Measurements from ENCODE around the gene FXN. TPM values are rescaled to one million over a fixed set of nuclear protein-coding genes. Genes with fewer than 3 reads are reported as not detected.

FXN gene
- total and polyA plus RNA-seq, 2 experiments from 2014 or later, result 5.6 to 22.0 TPM

- TF ChIP-seq EZH2 (IDR thresholded peaks at IDR 0.05; ENCODE audit: insufficient read depth, poor library complexity, severe bottlenecking) (no peak), EZH2phosphoT487 (IDR thresholded peaks at IDR 0.05; ENCODE audit: insufficient read depth, low read depth) (no peak)
- in situ Hi-C loops (cut with MboI), result no loop called here
- no peak overlapping the region for H3K9ac ChIP-seq
These were observed 19.1 kb upstream of the FXN start for GRCh38 chr9:69016191-69017096.

GRCh38 chr9:69018737-69019136, 16.8 kb upstream of the FXN start:
- in situ Hi-C loops (cut with MboI), result no loop called here
- no peak overlapping the region for H3K4me3 ChIP-seq
- 47 to 48% methylated on average over 5 of the region's 5 CpGs for WGBS, 2 experiments (ENCODE audit: low coverage in 1 of 2, low lambda C conversion rate in 2 of 2, missing lambda C conversion rate in 2 of 2)

More at GRCh38 chr9:69016191-69017096, 19.1 kb upstream of the FXN start:
- H3K36me3 ChIP-seq (ENCODE audit: low read depth), result no peaks in the 10 kb centered on the region
- no peaks in the 10 kb centered on the region for H3K9me3 ChIP-seq (ENCODE audit: low read depth)
- no peaks in the 10 kb centered on the region for H3K79me2 ChIP-seq (ENCODE audit: insufficient read depth)
- no peak for DNase-seq
- no peaks in the 10 kb centered on the region for H3F3A ChIP-seq (ENCODE audit: insufficient read depth)
- H3K4me3 ChIP-seq, result no peak overlapping the region
- 23 to 29% methylated on average over 5 of the region's 5 CpGs for WGBS, 2 experiments (ENCODE audit: low coverage in 1 of 2, low lambda C conversion rate in 2 of 2, missing lambda C conversion rate in 2 of 2)
- H3K9me2 ChIP-seq (ENCODE audit: insufficient read depth), result no peaks in the 10 kb centered on the region
- H3K27ac ChIP-seq, result no peak overlapping the region
- H2AFZ ChIP-seq, result no peak overlapping the region
- no peaks in the 10 kb centered on the region for H4K20me1 ChIP-seq (ENCODE audit: insufficient read depth)
- no peaks in the 10 kb centered on the region; the same call in none of the 2 replicates for H3K27me3 ChIP-seq (replicated peaks; ENCODE audit: insufficient read depth)
- H3K4me1 ChIP-seq (ENCODE audit: insufficient read depth), result no peaks in the 10 kb centered on the region
- H3K4me2 ChIP-seq (ENCODE audit: unreplicated experiment), result no peak overlapping the region

GRCh38 chr9:69019808-69020207, 15.7 kb upstream of the FXN start:
- in situ Hi-C loops (cut with MboI), result no loop called here
- 20 to 21% methylated on average over 3 of the region's 3 CpGs for WGBS, 2 experiments (ENCODE audit: low coverage in 1 of 2, low lambda C conversion rate in 2 of 2, missing lambda C conversion rate in 2 of 2)
- TF ChIP-seq EZH2 (IDR thresholded peaks at IDR 0.05; ENCODE audit: insufficient read depth, poor library complexity, severe bottlenecking), result no peak
- TF ChIP-seq EZH2phosphoT487 (IDR thresholded peaks at IDR 0.05; ENCODE audit: insufficient read depth, low read depth), result no peak

More at GRCh38 chr9:69018737-69019136, 16.8 kb upstream of the FXN start:
- peaks cover 14% of the 10 kb centered on the region for H3K27me3 ChIP-seq (replicated peaks; ENCODE audit: insufficient read depth)
- no peak for DNase-seq
- no peaks in the 10 kb centered on the region for H3K79me2 ChIP-seq (ENCODE audit: insufficient read depth)
- no peak overlapping the region for H3K27ac ChIP-seq
- no peaks in the 10 kb centered on the region for H3K9me3 ChIP-seq (ENCODE audit: low read depth)
- no peaks in the 10 kb centered on the region for H4K20me1 ChIP-seq (ENCODE audit: insufficient read depth)
- TF ChIP-seq EZH2 (IDR thresholded peaks at IDR 0.05; ENCODE audit: insufficient read depth, poor library complexity, severe bottlenecking), result no peak
- TF ChIP-seq EZH2phosphoT487 (IDR thresholded peaks at IDR 0.05; ENCODE audit: insufficient read depth, low read depth), result no peak
- no peaks in the 10 kb centered on the region for H3K36me3 ChIP-seq (ENCODE audit: low read depth)
- no peak overlapping the region for H3K4me2 ChIP-seq (ENCODE audit: unreplicated experiment)
- H3F3A ChIP-seq (ENCODE audit: insufficient read depth), result no peaks in the 10 kb centered on the region
- H3K9me2 ChIP-seq (ENCODE audit: insufficient read depth), result no peaks in the 10 kb centered on the region
- H2AFZ ChIP-seq, result no peak overlapping the region
- H3K9ac ChIP-seq, result no peak overlapping the region
- H3K4me1 ChIP-seq (ENCODE audit: insufficient read depth), result no peaks in the 10 kb centered on the region

GRCh38 chr9:69020301-69021145, 15.0 kb upstream of the FXN start:
- Histone ChIP-seq H3K36me3 (ENCODE audit: low read depth) (no peaks in the 10 kb centered on the region), H3K27ac (no peak overlapping the region), H3K79me2 (ENCODE audit: insufficient read depth) (no peaks in the 10 kb centered on the region), H3K27me3 (replicated peaks; ENCODE audit: insufficient read depth) (peaks cover 14% of the 10 kb centered on the region), H3F3A (ENCODE audit: insufficient read depth) (no peaks in the 10 kb centered on the region), H2AFZ (no peak overlapping the region), H3K9me2 (ENCODE audit: insufficient read depth) (no peaks in the 10 kb centered on the region), H3K4me2 (ENCODE audit: unreplicated experiment) (no peak overlapping the region), H3K9me3 (ENCODE audit: low read depth) (no peaks in the 10 kb centered on the region), H3K9ac (no peak overlapping the region), H3K4me3 (no peak overlapping the region), H3K4me1 (ENCODE audit: insufficient read depth) (no peaks in the 10 kb centered on the region), H4K20me1 (ENCODE audit: insufficient read depth) (no peaks in the 10 kb centered on the region)
- in situ Hi-C loops (cut with MboI), result no loop called here
- no peak for DNase-seq
- TF ChIP-seq EZH2 (IDR thresholded peaks at IDR 0.05; ENCODE audit: insufficient read depth, poor library complexity, severe bottlenecking), result no peak
- no peak for TF ChIP-seq EZH2phosphoT487 (IDR thresholded peaks at IDR 0.05; ENCODE audit: insufficient read depth, low read depth)
- WGBS, 2 experiments (ENCODE audit: low coverage in 1 of 2, low lambda C conversion rate in 2 of 2, missing lambda C conversion rate in 2 of 2), result 71 to 74% methylated on average over 8 of the region's 8 CpGs

More at GRCh38 chr9:69019808-69020207, 15.7 kb upstream of the FXN start:
- Histone ChIP-seq H3K4me1 (ENCODE audit: insufficient read depth) (no peaks in the 10 kb centered on the region), H3K4me3 (no peak overlapping the region), H2AFZ (no peak overlapping the region), H3K9me3 (ENCODE audit: low read depth) (no peaks in the 10 kb centered on the region), H3K27me3 (replicated peaks; ENCODE audit: insufficient read depth) (peaks cover 14% of the 10 kb centered on the region), H3K9me2 (ENCODE audit: insufficient read depth) (no peaks in the 10 kb centered on the region), H3K36me3 (ENCODE audit: low read depth) (no peaks in the 10 kb centered on the region), H3K27ac (no peak overlapping the region), H3K4me2 (ENCODE audit: unreplicated experiment) (no peak overlapping the region), H4K20me1 (ENCODE audit: insufficient read depth) (no peaks in the 10 kb centered on the region), H3F3A (ENCODE audit: insufficient read depth) (no peaks in the 10 kb centered on the region), H3K79me2 (ENCODE audit: insufficient read depth) (no peaks in the 10 kb centered on the region), H3K9ac (no peak overlapping the region)
- no peak for DNase-seq
